Osteoblast (primary cell): ENCODE data around the gene SEMA3C. TPM values are rescaled to one million over a fixed set of nuclear protein-coding genes. Genes with fewer than 3 reads are reported as not detected.
A peak's percentile ranks its signal among the peaks of the same experiment; 100 is the strongest.

Experiments used
- DNase-seq: peaks from one replicate; pipeline ENCODE4 v3.0.0; 2011; ENCODE audit warnings: low spot score, mixed read lengths; ENCODE audit not compliant: insufficient read length; ENCODE audit errors: missing footprints
- H2AFZ ChIP-seq: 2 replicates; pipeline ENCODE4 v1.6.0; 2011; ENCODE audit warnings: mild to moderate bottlenecking, low read length
- H3K27ac ChIP-seq: 2 replicates; pipeline ENCODE4 v1.5.1; 2011; ENCODE audit warnings: mild to moderate bottlenecking, low read depth, low read length, moderate library complexity
- H3K27me3 ChIP-seq: 2 replicates; pipeline ENCODE4 v1.6.0; 2012; ENCODE audit warnings: mild to moderate bottlenecking, control low read depth, inconsistent platforms, low read length, moderate library complexity; ENCODE audit not compliant: insufficient read depth
- H3K36me3 ChIP-seq: 2 replicates; pipeline ENCODE4 v1.5.1; 2011; ENCODE audit warnings: mild to moderate bottlenecking, low read length, control low read depth, moderate library complexity; ENCODE audit not compliant: insufficient read depth
- H3K4me1 ChIP-seq: 2 replicates; pipeline ENCODE4 v1.5.1; 2011; ENCODE audit warnings: mild to moderate bottlenecking, low read length, control low read depth, moderate library complexity; ENCODE audit not compliant: insufficient read depth
- H3K4me2 ChIP-seq: 2 replicates; pipeline ENCODE4 v1.6.0; 2011; ENCODE audit warnings: mild to moderate bottlenecking, low read length; ENCODE audit not compliant: insufficient read depth
- H3K4me3 ChIP-seq: fragments of 200-600 bp; sonication (generic); 3 replicates; pipeline ENCODE4 v1.5.1; 2012; ENCODE audit warnings: mild to moderate bottlenecking, low read length, inconsistent platforms; ENCODE audit not compliant: insufficient read depth
- H3K79me2 ChIP-seq: 2 replicates; pipeline ENCODE4 v1.6.0; 2012; ENCODE audit warnings: mild to moderate bottlenecking, low read length, control low read depth, inconsistent platforms; ENCODE audit not compliant: insufficient read depth
- H3K9me3 ChIP-seq: 2 replicates; pipeline ENCODE4 v1.5.1; 2011; ENCODE audit warnings: low read depth, low read length, control low read depth
- H4K20me1 ChIP-seq: 2 replicates; pipeline ENCODE4 v1.6.0; 2012; ENCODE audit warnings: mild to moderate bottlenecking, low read length, control low read depth; ENCODE audit not compliant: insufficient read depth
- total RNA-seq: library from RNA; depleted of rRNA; stranded (reverse); fragments of >200 nt; gene quantifications from 2 replicates; pipeline ENCODE4 v1.2.3, GENCODE V29; 2012
- TF ChIP-seq, protein P1 (sequence below): IDR thresholded peaks from 2 replicates; pipeline ENCODE4 v1.5.1; 2011; ENCODE audit warnings: mild to moderate bottlenecking, low read depth, low read length, moderate library complexity; ENCODE audit errors: extremely low read depth

Gene SEMA3C
- total RNA-seq, 1 donor = 388 TPM

DNA sequence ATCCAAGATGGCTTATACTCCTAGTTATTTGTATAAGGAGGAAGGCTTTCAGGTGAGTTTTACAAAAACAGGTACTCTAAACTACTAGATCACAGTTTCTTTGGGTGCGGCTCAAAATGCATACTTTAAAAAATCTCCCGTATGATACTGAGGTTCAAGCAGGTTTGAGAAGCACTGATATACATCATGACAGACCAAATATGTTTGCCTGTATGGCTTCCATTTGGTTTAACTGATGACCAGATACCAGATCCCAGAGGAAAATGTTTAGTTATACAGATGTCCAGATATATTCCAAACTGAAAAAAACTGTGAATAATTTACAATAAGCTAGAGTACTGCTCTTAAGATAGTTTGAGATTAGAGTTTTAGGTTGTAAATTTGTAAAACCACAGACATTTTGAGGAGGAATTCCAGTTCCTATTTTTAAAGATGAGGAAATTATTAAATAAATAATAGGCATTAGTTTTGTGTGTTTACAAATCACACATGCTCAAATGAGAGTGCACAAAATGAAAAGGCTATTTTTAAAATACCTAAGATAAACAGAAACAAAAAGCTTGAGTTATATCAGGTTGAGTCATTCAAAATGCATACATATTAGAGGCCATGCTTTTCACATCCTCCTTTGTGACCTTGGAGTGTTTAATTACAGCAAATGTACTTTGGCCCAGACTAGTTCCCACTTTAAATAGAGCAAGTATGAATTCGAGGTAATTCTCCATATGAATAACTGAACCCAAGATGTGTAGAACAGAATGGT, 60.5 kb downstream of the SEMA3C start:
- Histone ChIP-seq H3K27ac (no peak overlapping the region), H4K20me1 (peaks cover 4% of the 10 kb centered on the region), H3K79me2 (peaks cover 70% of the 10 kb centered on the region), H3K27me3 (no peaks in the 10 kb centered on the region), H3K9me3 (no peaks in the 10 kb centered on the region), H3K4me2 (no peak overlapping the region), H3K36me3 (no peaks in the 10 kb centered on the region), H2AFZ (no peak overlapping the region), H3K4me3 (no peak overlapping the region), H3K4me1 (peaks cover 19% of the 10 kb centered on the region)
- DNase-seq = no peak
- TF ChIP-seq, protein P1, sequence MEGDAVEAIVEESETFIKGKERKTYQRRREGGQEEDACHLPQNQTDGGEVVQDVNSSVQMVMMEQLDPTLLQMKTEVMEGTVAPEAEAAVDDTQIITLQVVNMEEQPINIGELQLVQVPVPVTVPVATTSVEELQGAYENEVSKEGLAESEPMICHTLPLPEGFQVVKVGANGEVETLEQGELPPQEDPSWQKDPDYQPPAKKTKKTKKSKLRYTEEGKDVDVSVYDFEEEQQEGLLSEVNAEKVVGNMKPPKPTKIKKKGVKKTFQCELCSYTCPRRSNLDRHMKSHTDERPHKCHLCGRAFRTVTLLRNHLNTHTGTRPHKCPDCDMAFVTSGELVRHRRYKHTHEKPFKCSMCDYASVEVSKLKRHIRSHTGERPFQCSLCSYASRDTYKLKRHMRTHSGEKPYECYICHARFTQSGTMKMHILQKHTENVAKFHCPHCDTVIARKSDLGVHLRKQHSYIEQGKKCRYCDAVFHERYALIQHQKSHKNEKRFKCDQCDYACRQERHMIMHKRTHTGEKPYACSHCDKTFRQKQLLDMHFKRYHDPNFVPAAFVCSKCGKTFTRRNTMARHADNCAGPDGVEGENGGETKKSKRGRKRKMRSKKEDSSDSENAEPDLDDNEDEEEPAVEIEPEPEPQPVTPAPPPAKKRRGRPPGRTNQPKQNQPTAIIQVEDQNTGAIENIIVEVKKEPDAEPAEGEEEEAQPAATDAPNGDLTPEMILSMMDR = no peak

DNA sequence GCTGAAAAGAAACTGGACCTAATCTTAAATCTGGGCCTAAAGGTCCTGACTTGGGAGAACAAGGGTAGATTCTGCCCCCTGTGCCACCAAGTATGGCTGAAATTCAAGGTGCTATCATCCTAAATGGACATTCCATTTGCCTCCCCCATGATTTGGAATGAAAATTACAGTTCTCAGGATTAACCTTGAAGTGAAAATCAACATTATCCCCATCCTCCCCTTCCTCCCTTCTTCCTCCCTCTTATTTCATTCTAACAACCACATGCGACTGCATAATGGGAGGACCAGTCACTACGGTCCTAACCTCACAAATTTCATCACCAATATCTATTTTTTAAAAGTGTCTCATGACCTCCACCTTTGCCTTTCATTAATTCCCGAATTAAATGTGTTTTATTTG, 62.1 kb downstream of the SEMA3C start:
- Histone ChIP-seq H3K27me3 (no peaks in the 10 kb centered on the region), H3K9me3 (no peaks in the 10 kb centered on the region), H2AFZ (no peak overlapping the region), H3K27ac (no peak overlapping the region), H3K4me2 (no peak overlapping the region), H3K4me1 (peaks cover 25% of the 10 kb centered on the region), H4K20me1 (peaks cover 4% of the 10 kb centered on the region), H3K4me3 (no peak overlapping the region), H3K36me3 (no peaks in the 10 kb centered on the region), H3K79me2 (peaks cover 63% of the 10 kb centered on the region)
- DNase-seq = no peak
- TF ChIP-seq, protein P1 = no peak

DNA sequence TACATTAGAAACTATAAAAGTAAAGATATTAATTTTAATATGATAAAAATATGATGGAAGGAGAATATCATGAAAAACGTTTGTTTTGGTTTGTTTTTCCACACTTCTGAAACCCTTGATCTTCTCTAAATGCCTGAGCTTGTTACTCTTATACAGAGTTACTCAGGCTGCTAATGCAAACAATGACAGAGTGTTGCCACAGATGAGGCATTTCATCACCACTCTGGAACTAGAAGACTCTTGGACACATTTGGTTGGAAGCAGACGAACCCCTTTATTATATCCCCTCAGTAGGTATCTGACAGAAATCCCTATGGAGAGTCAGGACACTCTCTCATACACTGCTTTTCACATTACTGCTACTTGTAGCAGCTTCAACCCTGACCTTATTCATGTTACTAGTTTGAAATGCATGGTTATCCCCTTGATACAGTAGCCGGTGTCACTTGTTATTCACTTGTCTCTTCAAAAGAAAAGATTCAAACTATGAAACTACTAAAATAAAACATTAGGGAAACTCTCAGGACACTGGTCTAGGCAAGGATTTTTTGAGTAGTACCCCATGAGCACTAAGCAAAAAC, 66.9 kb downstream of the SEMA3C start:
- Histone ChIP-seq H3K4me3 (no peak overlapping the region), H3K27me3 (no peaks in the 10 kb centered on the region), H4K20me1 (peaks cover 4% of the 10 kb centered on the region), H2AFZ (no peak overlapping the region), H3K9me3 (no peaks in the 10 kb centered on the region), H3K27ac (peak overlapping the region; percentile 35), H3K36me3 (peaks cover 4% of the 10 kb centered on the region), H3K79me2 (peaks cover 63% of the 10 kb centered on the region), H3K4me1 (peaks cover 24% of the 10 kb centered on the region), H3K4me2 (peak overlapping the region; percentile 9)
- TF ChIP-seq, protein P1 = no peak
- DNase-seq = no peak

DNA sequence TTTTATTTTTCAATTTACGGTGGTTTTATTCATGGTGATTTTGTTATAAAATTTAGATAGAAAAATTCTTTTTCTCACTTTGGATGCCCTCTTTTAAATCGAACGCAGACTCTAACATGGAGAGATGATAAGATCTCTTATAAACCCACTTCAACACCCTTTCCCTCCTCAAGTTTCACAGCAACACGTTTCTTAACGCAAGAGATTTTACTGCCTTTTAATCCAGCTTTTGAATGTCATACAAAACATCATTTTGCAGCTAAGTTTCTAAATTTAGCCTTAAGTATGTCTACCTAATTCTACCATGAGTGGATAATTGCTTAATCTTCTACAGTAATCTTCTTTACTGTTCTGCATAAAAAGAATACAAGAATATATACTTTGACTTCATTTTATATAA, 70.0 kb downstream of the SEMA3C start:
- Histone ChIP-seq H3K27me3 (no peaks in the 10 kb centered on the region), H3K4me1 (peaks cover 28% of the 10 kb centered on the region), H3K27ac (no peak overlapping the region), H3K36me3 (peaks cover 11% of the 10 kb centered on the region), H3K9me3 (no peaks in the 10 kb centered on the region), H4K20me1 (peaks cover 4% of the 10 kb centered on the region), H3K4me2 (no peak overlapping the region), H2AFZ (no peak overlapping the region), H3K4me3 (no peak overlapping the region), H3K79me2 (peaks cover 71% of the 10 kb centered on the region)
- TF ChIP-seq, protein P1 = no peak
- no peak for DNase-seq
